Measurements from ENCODE around the gene DNAH2. TPM values are rescaled to one million over a fixed set of nuclear protein-coding genes. Genes with fewer than 3 reads are reported as not detected.
A peak's percentile ranks its signal among the peaks of the same experiment; 100 is the strongest.

Gene DNAH2
- polyA plus RNA-seq, 1 of the 3 experiments (the other 2 are of a cell fraction): 0.13 TPM

- ChIA-PET CTCF (interaction anchor here (1.0 to 2.6 kb wide), 4 partner anchors 16 to 45 kb away, joined by 3 to 9 read pairs (median 6); no protein-coding TSS in a partner anchor), POLR2A (no interaction called here)
- H3K4me1 ChIP-seq (ENCODE audit: control insufficient read depth in 1 of 2, insufficient read depth in 2 of 2, low read depth in 1 of 2, low read length in 1 of 2): peaks cover 13 to 53% of the 10 kb centered on the region in 2 experiments
- H3K4me2 ChIP-seq: peak overlapping the region; percentile 66
- peak; percentile 72; the same call in 1 of the 2 replicates for TF ChIP-seq MXI1 (IDR thresholded peaks at IDR 0.05; ENCODE audit: low read depth, low read length)
- no peak for TF ChIP-seq YY1 (IDR thresholded peaks at IDR 0.05; ENCODE audit: low read depth)
- 54% methylated on average over 7 of the region's 7 CpGs for WGBS (ENCODE audit: low lambda C conversion rate)
- H2AFZ ChIP-seq (ENCODE audit: low read depth): no peak overlapping the region
- peak overlapping the region; percentile 69 to 100; a peak in 3 of 4 replicates for H3K27ac ChIP-seq (ENCODE audit: low read depth in 2 of 2, low read length in 1 of 2)
- DNase-seq: no peak
- H3K9me2 ChIP-seq: no peaks in the 10 kb centered on the region
- H4K20me1 ChIP-seq (ENCODE audit: insufficient read depth): no peaks in the 10 kb centered on the region
- peak overlapping the region; percentile 1 to 2; a peak in 1 of 4 replicates for H3K4me3 ChIP-seq (ENCODE audit: low read depth in 2 of 2, low read length in 1 of 2)
- peaks cover 22 to 37% of the 10 kb centered on the region in 2 experiments for H3K36me3 ChIP-seq (replicated peaks in 1 of 2; ENCODE audit: control insufficient read depth in 1 of 2, insufficient read depth in 2 of 2, low read length in 1 of 2)
- no peaks in the 10 kb centered on the region for H3K27me3 ChIP-seq (ENCODE audit: insufficient read depth)
- peaks cover 30% of the 10 kb centered on the region for H3F3A ChIP-seq (replicated peaks; ENCODE audit: insufficient read depth)
- no peaks in the 10 kb centered on the region for H3K9me3 ChIP-seq
- H3K79me2 ChIP-seq (ENCODE audit: insufficient read depth): peaks cover 16% of the 10 kb centered on the region
- H3K9ac ChIP-seq: no peak overlapping the region
These were observed 164.5 kb downstream of the DNAH2 start for GRCh38 chr17:7882068-7882467.

GRCh38 chr17:7882629-7883028 is 165.1 kb downstream of the DNAH2 start:
- Histone ChIP-seq H3K27ac (ENCODE audit: low read depth in 2 of 2, low read length in 1 of 2) (peak overlapping the region; percentile 69 to 100; a peak in 3 of 4 replicates), H3K4me1 (ENCODE audit: control insufficient read depth in 1 of 2, insufficient read depth in 2 of 2, low read depth in 1 of 2, low read length in 1 of 2) (peaks cover 13 to 54% of the 10 kb centered on the region in 2 experiments), H3K79me2 (ENCODE audit: insufficient read depth) (peaks cover 16% of the 10 kb centered on the region), H3K36me3 (replicated peaks in 1 of 2; ENCODE audit: control insufficient read depth in 1 of 2, insufficient read depth in 2 of 2, low read length in 1 of 2) (peaks cover 19 to 31% of the 10 kb centered on the region in 2 experiments), H3K27me3 (ENCODE audit: insufficient read depth) (no peaks in the 10 kb centered on the region), H3F3A (replicated peaks; ENCODE audit: insufficient read depth) (peaks cover 32% of the 10 kb centered on the region), H4K20me1 (ENCODE audit: insufficient read depth) (no peaks in the 10 kb centered on the region), H3K4me2 (peak overlapping the region; percentile 66), H3K9me2 (no peaks in the 10 kb centered on the region), H3K9ac (no peak overlapping the region), H3K4me3 (ENCODE audit: low read depth in 2 of 2, low read length in 1 of 2) (0 out of 4 replicates have a peak overlapping the region, but pooled peaks of 1 of the 2 experiments have one; percentile 1), H3K9me3 (no peaks in the 10 kb centered on the region), H2AFZ (ENCODE audit: low read depth) (no peak overlapping the region)
- DNase-seq: no peak
- ChIA-PET POLR2A (no interaction called here), CTCF (interaction anchor here (0.7 to 2.6 kb wide), 5 partner anchors 15 to 175 kb away, joined by 3 to 9 read pairs (median 4); no protein-coding TSS in a partner anchor)
- 63% methylated on average over 3 of the region's 3 CpGs for WGBS (ENCODE audit: low lambda C conversion rate)
- no peak for TF ChIP-seq FOXM1 (IDR thresholded peaks at IDR 0.05; ENCODE audit: low read depth)
- TF ChIP-seq MAX (IDR thresholded peaks at IDR 0.05; ENCODE audit: low read depth): no peak
- no peak for TF ChIP-seq RFX5 (IDR thresholded peaks at IDR 0.05; ENCODE audit: low read length)
- no peak for TF ChIP-seq IRF3 (IDR thresholded peaks at IDR 0.05; ENCODE audit: low read depth, low read length)
- TF ChIP-seq ZBTB33 (IDR thresholded peaks at IDR 0.05; ENCODE audit: borderline replicate concordance, low read depth): no peak
- TF ChIP-seq USF2 (IDR thresholded peaks at IDR 0.05; ENCODE audit: borderline replicate concordance, low read depth, low read length): no peak
- no peak for TF ChIP-seq ELF1 (IDR thresholded peaks at IDR 0.05)
- TF ChIP-seq USF1 (IDR thresholded peaks at IDR 0.05; ENCODE audit: borderline replicate concordance, low read depth): no peak
- TF ChIP-seq REST (IDR thresholded peaks at IDR 0.05; ENCODE audit: low read depth, low read length): no peak
- no peak for TF ChIP-seq SIN3A (IDR thresholded peaks at IDR 0.05; ENCODE audit: borderline replicate concordance, low read depth, low read length)
- no peak for TF ChIP-seq RXRA (IDR thresholded peaks at IDR 0.05; ENCODE audit: borderline replicate concordance, low read depth)
- no peak for TF ChIP-seq SMC3 (IDR thresholded peaks at IDR 0.05; ENCODE audit: low read depth, low read length)
- no peak for TF ChIP-seq FOXJ3 (CRISPR knock-in tag; IDR thresholded peaks at IDR 0.05)
- no peak for TF ChIP-seq EP300 (IDR thresholded peaks at IDR 0.05; ENCODE audit: borderline replicate concordance in 1 of 2, low read depth in 1 of 2, low read length in 1 of 2)

All from SK-N-SH (cell line).